G401.6 (cell line): ENCODE measurements around the gene GLI3.

ENCODE experiments used
- FAIRE-seq: peaks from 2 replicates; lab custom pipeline; 2012; peaks lifted over from hg19 to GRCh38; lab: Jason Lieb, UNC

GLI3 gene

GRCh38 chr7:42175834-42176723 lies 60.9 kb downstream of the GLI3 start:
- no peak for FAIRE-seq

DNA sequence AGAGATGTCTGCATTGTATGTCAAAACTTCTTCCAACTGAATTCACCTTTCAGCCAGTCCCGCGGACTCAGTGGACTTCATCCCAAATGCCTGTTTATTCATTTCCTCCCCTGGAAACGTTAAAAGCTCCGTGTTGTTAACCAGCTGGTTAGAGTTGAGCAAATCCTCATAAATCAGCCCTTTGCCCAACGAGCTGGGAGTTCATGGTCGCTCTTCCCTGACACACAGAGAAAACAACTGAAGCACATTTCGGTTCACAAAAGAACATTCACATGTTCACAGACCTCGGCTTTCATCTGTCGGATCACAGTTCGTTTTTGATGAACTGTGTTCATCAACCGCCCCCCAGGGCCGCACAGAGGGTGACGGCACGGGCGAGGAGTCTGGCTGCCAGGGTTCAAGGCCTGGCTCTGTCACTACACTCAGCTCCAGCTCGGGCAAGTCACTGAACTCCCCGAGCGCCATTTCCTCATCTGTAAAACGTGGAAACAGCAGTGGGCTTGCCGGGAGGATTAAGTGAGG lies 62.6 kb downstream of the GLI3 start:
- FAIRE-seq = no peak

DNA sequence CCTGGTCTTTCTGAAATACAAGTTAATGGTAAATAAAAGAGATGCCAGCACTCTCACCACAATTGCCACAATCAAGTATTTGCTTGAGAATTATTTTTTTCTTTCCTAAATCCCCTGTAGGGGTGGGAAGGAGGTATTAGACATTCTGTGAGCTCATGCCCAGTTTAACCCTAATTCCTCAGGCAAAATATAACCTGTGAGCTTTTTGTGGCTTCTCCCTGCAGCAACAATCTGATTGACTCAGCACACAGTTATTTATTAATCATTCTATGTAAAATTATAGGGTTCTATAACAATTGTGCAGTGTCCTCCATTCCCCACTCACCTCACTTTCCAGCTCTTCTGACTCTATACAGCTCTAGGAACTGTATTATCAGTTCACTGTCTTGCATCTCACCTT lies 66.3 kb downstream of the GLI3 start:
- no peak for FAIRE-seq

- FAIRE-seq = no peak
These were observed 68.5 kb downstream of the GLI3 start for GRCh38 chr7:42168512-42168911.

DNA sequence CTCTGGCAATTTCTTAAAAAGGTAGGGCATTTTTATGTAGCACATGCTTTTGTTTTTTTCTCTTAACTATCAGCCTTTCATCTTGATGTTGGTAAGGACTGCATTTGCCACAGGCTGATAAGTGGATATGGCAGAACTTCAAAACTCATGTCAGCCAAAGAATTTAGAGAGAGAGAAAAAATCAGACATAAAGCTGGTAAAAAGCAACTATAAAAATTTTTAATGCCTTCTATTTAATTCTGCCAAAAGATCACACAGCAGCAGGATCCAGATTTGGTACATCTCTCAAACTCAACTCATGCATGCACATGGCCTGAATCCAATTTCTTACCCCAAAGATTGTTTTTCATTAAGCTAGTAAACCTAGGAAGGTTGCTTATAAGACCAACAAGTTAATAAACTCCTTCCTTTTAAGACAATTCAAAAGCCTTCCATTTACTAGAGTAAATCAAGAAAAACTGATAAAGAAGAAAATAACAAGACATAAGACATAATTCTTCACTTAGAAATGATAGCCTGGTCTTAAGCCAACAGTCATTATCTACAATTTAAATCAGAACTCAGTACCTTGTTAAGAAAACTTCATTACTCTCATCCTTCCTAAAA lies 69.3 kb downstream of the GLI3 start:
- FAIRE-seq = no peak

DNA sequence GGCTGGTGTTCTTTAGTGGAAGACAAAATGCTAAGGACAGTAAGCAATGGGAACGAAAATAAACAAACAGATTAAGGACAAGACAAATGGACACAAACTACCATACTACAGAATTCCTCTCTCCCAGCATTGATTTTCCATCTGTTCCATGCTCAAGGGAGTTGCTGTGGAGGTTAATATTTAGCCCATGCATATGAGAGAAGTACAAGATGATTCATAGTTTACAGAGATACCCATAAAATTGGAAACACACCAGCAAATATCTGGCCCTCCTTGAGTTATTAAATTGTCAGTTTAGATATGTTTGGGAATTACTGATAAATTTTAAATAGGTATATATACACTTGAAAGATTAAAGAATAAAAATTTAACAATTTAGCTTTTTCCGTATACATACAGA lies 69.8 kb downstream of the GLI3 start:
- FAIRE-seq = no peak

GRCh38 chr7:42164881-42165428 lies 72.1 kb downstream of the GLI3 start:
- FAIRE-seq = no peak

DNA sequence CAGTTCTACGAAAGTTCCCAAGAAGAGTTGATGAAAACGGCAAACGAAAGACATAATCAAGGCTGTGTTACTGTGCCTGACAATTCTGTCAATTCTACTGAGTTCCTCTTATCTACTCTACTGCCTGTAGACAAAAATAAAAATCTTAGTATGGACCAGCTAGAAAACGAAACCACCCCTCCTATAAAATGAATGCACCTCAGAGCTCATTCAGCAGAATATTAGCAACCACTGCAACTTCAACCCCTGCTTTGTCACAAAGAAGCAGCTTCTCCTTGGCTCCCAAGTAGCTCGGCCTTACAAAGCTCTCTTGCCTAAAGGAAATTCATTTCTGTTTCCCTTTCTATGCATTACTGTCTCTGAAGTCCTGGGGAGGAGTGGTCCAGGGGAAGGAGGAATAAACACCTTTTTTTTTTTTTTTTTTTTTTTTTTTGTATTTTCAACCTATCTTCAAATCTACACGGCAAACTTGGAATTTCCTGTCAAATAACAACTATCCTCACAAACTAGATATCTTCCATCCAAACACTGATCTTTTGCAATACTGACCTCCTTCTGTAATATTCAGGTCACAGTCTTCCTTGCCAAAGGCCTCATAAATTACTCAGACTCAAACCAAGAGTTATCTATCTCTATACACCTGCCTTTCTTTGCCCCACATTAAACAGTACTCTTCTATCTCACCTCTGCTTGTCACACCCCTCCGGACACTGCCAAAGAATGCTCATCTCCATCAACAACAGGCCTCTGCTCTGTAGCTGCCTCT lies 74.3 kb downstream of the GLI3 start:
- FAIRE-seq = no peak

DNA sequence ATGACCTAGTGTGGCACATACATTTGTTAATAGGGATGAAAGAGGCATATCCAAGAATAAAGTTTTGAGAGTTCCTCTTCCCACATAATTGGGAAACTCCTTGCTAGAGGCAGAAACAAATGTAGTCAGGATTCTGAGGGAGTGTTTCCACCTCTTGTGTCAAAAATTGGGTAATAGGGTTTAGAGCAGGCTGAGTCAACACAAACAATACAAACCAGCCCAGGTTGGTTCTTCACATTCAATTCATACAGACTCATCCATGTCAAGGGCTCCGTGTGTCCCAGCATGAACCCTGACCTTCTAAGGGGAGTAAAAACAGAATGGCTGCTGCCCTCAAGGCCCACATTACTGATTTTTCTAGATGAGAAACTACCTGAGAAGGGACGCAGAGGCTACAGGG lies 75.3 kb downstream of the GLI3 start:
- no peak for FAIRE-seq

- no peak for FAIRE-seq
These were observed 75.9 kb downstream of the GLI3 start for GRCh38 chr7:42161110-42161509.

GRCh38 chr7:42159130-42159529 lies 77.9 kb downstream of the GLI3 start:
- FAIRE-seq = no peak

GRCh38 chr7:42156967-42157721 lies 79.9 kb downstream of the GLI3 start:
- no peak for FAIRE-seq

DNA sequence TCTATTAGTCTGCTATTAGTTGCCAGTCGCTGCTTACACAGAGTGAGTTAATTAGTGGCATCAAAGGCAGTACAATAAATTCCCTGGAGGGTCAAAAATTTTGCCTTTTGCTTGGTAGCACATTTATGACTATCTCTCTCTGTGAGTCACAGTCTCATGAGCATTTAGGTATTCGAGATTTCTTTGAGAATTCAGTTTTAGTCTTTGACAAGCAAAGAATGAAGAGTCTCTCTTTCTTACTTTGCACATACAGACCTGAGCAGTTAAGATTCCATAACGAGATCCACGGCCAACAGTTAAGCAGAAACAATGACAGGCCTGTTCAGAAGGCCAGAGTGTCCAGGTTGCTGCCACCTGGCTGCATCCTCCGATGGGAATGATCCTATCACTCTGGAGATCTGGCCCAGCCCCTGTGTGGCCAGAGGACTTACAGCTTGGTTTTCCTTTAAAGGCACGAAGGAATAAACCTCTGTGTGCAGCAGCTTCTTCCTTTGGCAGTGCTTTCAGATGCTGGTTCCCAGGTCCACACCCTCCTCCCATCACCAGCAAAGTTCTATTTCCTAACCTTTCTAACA lies 80.6 kb downstream of the GLI3 start:
- FAIRE-seq = no peak

GRCh38 chr7:42155584-42156290 lies 81.3 kb downstream of the GLI3 start:
- FAIRE-seq = no peak

DNA sequence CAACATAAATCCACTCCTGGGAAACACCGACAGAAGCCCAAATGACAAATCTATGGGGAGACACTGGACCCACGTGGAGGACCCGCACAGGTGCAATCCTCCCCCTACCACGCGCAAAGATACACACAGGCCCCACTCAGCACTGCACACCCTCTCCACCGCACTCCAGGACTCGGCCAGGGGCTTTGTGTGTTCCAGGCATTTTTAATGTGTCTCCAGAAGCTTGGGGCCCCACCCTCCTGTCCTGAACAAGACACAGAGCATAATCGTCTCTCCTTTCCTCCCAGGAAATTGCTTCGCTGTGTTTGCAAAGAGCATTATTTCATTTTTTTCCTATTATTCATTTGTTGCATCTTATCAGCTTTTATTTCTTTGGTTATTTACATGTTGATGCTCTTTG lies 82.8 kb downstream of the GLI3 start:
- FAIRE-seq = no peak

DNA sequence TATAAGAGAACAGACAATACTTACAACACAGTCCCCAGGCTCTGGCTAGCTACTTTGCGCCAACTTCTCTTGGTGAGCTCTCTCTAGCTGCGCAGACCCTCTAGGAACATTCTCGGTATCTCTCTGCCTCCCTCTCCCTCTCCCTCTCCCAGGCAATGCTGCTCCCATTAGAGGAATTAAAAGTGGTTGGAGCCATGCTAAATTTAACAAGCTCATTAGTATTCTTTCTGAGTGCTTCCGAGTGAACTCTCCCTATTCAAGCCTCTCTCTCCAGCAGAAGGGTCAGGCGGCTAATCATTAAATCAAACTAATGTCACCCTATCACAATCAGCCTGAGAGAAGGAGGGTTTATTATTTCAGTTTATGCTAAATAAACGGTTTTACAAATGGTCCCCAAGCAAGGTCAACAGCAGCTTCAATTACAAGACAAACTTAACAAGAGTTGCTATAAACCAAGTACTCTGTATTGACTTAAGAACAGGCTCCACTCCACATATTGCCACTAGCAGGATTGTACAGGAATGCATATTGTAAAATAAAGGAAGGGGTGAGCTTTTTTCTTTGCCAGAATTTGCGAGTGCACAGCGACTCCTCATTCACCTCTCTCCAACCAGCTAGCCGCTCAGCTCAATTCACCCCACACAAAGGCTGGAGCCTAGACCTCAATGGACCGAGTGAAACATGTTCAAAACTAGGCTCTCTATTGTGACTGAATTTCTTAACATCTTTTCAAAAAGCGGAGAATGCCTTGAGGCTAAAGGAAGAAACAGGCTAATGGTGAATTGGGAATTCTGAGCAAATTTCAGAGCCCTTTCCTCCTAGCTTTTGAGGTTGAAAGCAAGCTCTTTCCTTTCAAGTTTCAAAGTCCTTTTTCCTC lies 84.4 kb downstream of the GLI3 start:
- FAIRE-seq = no peak

DNA sequence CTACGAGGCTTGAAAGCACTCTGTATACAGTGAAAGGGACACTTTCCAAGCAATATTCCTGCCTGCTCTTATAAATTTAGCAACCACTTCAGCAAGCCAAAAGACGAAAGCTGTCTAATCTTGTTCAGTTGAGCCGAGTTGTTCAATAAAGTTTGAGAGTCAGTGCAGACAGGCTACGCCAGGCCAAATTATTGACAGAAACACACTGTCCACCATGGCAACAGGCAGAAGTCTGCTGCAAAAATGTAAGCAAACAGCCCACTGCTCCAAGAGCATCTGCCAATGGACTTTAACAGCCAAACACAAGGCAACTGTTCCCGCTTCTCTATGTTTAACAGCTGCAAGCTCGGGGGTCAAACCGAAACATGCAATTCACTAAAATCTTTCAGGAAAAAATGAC lies 85.7 kb downstream of the GLI3 start:
- no peak for FAIRE-seq

GRCh38 chr7:42145539-42145938 lies 91.5 kb downstream of the GLI3 start:
- FAIRE-seq = no peak

DNA sequence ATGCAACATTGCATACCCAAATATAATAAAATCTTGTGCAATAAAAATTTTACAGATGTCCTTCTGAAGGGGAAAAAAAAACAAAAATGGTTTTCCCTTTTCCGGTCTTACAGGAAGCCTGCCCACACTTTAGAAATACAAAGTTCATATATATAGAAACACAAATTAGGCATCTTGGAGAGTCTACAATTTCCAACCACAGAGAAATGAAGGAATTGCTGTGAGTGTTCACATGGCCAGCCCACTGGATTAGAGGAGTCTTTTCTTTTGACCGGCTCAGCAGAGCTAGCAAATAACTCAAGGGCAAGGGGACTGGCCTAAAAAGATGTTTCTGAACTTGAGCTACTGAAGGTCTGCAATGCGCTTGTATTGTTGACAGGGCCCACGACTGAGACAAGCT lies 92.4 kb downstream of the GLI3 start:
- FAIRE-seq = no peak
